Measurements from ENCODE around the gene MAPK9.

MAPK9 gene

DNA sequence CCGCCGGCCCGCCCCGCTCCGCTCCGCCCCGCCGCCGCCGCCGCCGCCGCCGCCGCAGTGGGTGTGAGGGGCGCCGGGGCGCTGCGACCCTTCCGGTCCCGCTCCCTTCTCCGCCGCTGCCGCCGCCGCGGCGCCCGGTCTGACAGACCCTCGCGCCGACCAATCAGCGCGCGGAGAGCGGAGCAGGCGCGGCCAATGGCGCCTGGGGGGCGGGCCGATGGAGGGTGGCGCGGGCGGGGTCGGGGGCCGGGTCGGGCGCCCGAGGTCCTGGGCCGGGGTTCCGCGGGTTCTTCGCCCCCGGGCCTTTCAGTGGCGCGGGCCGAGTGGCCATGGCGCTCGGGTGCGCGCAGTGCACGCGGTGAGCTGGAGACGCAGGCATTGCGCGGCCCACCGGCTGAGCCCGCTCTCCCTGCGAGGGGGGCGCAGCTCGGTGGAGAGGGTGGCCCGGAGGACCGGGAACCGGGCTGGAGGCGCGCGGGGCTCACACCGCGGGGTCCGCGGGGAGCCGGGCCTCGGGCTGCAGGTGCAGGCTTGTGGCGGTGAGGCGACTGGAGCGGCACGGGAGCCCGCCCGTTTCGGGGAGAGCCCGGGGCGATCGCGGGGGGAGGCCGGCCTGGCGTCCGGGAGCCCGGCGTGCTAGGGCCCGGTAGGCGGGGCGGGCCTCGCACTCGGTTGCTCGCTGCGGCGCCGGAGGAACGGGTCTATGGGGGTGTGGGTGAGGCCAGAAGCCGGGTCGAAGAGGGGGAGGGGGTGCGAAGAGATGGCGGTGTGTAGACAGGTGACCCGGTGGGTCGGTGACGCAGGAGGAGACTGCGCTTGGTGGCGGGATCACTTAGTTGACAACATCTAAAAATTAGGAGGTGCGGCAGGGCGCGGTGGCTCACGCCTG, at the start of gene MAPK9:
TSS of gene MAPK9 (minus strand) at position 141 of the 889 bp plus-strand sequence. CDS start 11,522 bp downstream, outside the sequence.
- no peak for DNase-seq

GRCh38 chr5:180341595-180341994, 49.7 kb upstream of the MAPK9 start:
- DNase-seq: no peak

- DNase-seq: no peak
Observed at GRCh38 chr5:180340856-180341255, 49.0 kb upstream of the MAPK9 start.

GRCh38 chr5:180339583-180340183, 47.8 kb upstream of the MAPK9 start:
- no peak for DNase-seq

- no peak for DNase-seq
Observed at GRCh38 chr5:180338001-180338707, 46.3 kb upstream of the MAPK9 start.

- no peak for DNase-seq
Observed at GRCh38 chr5:180336234-180337020, 44.5 kb upstream of the MAPK9 start.

DNA sequence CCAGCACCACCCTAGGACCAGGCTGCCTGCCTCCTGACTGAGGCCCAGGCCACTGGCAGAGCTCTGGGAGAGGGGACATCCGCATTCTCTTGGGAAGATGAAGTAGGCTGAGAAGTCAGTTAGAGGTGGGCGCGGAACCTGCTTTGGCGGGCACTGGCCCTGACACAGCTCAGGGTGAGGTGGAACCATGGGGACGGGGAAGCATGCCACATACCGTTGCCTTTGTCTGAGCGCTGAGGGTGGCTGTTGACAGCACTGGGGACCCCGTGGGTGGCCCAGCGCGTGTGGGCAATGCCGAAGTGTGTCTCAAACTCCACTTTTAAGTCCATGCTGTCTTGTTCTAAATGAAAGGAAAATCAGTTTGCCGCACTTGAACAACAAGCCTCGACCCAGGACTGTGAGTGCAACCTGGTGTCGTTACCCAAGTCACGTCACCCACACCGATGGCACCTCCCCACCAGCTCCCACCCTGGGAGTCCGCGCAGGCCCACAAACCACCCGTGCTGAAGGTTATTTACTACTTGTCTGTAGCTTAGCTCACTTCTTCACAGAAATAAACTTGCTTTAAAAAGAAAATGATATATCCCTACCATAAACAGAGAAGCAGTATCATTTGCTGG, 43.8 kb upstream of the MAPK9 start:
- DNase-seq: no peak

DNA sequence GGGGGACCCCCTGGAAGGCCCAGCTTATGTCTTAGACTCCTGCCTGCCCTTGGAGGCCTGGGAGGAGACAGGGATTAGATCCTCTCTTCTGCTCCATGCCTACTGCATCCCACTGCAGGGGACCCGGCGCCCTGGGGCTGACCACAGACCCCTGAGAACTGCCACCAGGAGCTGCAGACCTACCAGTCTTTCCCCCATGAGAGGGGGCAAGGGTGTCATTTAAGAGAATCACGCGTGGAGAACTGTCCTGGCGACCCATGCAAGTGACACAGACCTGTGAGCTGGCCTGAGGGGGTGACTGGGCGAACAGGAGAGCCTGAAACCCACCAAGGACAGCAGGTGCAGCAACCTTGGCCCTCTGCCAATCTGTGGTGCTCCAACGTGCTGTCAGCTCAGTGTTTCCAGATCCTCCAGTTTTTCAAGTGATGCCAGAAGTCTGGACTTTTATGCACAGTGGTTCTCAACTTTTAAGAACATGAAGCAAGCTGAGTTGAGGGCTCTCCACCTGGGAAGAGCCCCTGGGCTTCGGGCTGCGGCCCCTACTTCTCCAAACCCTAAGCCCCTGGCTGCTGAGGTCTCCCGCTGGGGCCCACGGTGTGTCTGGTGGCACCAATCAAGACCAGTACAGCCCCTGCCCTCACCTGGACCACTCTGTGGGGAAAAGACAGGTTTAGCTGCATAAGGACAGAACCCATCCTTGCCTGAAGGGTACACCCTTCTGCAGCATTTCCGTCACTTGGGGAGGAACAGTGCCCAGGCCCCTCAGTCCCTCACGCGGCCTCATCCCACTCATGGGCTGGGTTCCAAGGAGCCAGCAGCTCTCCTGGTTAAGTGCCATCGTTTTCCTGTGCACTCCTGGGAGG, 43.1 kb upstream of the MAPK9 start:
- no peak for DNase-seq

GRCh38 chr5:180334176-180334575, 42.3 kb upstream of the MAPK9 start:
- DNase-seq: no peak

- DNase-seq: no peak
Observed at GRCh38 chr5:180333661-180334060, 41.8 kb upstream of the MAPK9 start.

DNA sequence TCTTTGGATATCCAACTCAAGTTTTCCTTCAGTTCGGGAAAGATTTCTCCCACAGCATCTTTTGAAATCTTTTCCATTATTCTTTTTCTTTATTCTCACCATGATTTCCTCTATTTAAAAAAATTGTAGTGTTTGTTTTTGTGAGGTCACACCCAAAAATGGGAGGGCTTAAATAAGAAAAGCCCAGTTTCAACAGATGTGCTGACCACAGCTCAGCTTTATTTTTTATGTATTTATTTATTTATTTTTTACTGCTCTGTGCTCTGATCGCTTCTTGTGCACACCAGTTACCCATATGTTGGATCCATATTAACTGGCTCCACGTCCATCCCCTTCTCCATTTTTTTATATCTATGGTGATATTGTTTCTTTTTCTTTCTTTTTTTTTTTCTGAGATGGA, 41.0 kb upstream of the MAPK9 start:
- DNase-seq: no peak

GRCh38 chr5:180332051-180332517, 40.2 kb upstream of the MAPK9 start:
- DNase-seq: no peak

DNA sequence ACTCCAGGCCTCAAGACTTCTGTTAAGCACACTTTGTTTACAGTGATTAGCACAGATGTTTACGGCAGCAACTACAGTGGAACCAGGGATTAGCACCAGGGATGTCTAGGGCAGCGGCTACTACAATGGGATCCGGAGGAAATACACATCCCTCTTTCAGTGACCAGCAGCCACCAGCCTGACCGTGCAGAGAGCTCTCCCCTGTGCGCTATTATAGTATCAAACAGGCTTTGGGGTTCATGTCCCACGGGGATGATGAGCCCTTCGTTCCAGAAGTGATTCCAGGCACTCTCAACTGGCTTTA, 39.7 kb upstream of the MAPK9 start:
- no peak for DNase-seq

DNA sequence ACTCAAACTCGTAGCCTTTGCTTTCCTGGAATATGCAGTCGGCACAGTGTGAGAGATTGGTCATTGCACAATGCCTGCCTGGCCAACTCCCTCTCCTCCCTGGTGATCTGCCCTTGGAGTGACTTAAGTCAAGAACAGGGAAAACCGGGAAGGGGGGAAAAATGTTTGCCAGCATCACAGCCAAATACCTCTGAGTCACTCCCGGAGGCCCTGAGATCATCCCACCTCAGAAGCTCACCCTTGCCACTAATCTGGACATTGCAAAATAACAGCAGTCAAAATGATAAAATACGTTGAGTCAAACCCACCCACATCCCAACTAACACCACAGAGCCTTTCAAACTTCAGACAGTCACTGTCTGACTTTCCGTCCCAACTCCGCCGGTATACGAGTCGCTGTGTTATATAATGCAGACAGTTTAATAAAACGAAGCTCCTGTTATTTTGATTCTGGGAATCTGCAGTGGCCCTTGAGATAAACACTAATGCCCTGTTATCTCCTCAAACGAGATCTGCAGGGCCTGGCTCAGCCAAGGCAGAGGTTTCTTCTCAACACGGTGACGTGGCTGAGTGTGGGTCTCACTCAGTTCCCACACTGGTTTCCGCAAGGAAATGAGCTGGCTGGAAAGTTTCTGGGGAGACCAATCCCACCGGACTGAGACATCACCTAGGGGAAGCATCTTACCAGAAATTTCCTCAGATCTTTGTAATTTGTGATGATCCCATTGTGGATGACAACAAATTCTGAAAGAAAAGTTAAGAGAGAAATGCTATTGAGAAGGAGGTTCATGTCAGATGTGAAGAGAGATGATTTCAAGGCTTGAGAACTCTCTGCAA, 39.1 kb upstream of the MAPK9 start:
- no peak for DNase-seq

- no peak for DNase-seq
Observed at GRCh38 chr5:180330270-180330648, 38.4 kb upstream of the MAPK9 start.

GRCh38 chr5:180329606-180330269, 37.9 kb upstream of the MAPK9 start:
- no peak for DNase-seq

GRCh38 chr5:180329138-180329435, 37.2 kb upstream of the MAPK9 start:
- DNase-seq: no peak

DNA sequence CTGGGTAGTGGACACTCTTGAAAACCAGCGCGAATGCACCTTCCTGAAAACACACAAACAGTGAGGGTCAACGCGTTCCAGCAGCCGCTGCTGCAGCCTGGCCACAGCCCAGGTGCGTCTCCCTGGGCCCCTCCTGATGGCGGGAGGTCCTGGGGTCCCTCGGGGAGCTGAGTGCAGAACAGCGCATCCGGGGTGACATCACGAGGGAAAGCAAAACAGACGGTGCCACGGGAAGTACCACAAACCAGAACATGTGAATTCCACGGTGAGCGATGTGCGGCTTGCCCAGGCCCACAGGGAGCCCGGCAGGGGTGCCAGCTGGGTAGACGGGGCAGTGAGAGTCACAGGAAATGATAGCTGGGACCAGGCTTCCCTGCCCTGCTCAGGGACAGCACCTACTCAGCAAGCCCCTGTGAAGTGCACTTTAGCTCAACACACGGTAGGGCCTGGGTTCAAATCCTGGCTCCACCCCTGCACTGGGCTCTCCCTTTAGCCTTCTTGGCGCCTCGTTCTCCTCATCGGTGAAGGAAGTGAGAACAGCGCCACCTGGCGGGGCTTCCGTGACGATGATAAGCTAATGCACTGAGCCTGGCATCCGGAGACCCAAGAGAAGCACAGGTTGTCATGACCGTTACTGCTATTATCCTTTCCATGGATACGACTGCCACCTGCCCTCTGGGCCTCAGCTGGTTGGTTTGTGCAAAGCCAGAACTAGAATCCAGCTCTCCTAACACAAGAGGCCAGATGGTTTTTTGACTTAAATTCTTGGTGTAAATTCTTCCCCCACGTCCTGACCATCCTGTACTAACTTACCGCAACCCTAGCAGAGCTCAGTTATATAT, 36.6 kb upstream of the MAPK9 start:
- peak; percentile 60 for DNase-seq

- no peak for DNase-seq
Observed at GRCh38 chr5:180326989-180327565, 35.2 kb upstream of the MAPK9 start.

Data from SHP77 treated with DMSO at 0.1 percent for 48 hours (cell line).